Activated T-helper 9 cell treated with anti-CD3 and anti-CD28 coated beads, Interleukin-2, amount 50 U/mL, for 16 hours (primary cell): ENCODE results near the gene FRMPD2.

Experiments used
- DNase-seq: peaks from one replicate; pipeline ENCODE4 v3.0.0-alpha.2; 2020; ENCODE audit warnings: low read depth

The FRMPD2 gene, protein sequence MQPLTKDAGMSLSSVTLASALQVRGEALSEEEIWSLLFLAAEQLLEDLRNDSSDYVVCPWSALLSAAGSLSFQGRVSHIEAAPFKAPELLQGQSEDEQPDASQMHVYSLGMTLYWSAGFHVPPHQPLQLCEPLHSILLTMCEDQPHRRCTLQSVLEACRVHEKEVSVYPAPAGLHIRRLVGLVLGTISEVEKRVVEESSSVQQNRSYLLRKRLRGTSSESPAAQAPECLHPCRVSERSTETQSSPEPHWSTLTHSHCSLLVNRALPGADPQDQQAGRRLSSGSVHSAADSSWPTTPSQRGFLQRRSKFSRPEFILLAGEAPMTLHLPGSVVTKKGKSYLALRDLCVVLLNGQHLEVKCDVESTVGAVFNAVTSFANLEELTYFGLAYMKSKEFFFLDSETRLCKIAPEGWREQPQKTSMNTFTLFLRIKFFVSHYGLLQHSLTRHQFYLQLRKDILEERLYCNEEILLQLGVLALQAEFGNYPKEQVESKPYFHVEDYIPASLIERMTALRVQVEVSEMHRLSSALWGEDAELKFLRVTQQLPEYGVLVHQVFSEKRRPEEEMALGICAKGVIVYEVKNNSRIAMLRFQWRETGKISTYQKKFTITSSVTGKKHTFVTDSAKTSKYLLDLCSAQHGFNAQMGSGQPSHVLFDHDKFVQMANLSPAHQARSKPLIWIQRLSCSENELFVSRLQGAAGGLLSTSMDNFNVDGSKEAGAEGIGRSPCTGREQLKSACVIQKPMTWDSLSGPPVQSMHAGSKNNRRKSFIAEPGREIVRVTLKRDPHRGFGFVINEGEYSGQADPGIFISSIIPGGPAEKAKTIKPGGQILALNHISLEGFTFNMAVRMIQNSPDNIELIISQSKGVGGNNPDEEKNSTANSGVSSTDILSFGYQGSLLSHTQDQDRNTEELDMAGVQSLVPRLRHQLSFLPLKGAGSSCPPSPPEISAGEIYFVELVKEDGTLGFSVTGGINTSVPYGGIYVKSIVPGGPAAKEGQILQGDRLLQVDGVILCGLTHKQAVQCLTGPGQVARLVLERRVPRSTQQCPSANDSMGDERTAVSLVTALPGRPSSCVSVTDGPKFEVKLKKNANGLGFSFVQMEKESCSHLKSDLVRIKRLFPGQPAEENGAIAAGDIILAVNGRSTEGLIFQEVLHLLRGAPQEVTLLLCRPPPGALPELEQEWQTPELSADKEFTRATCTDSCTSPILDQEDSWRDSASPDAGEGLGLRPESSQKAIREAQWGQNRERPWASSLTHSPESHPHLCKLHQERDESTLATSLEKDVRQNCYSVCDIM (N-terminal part only)

DNA sequence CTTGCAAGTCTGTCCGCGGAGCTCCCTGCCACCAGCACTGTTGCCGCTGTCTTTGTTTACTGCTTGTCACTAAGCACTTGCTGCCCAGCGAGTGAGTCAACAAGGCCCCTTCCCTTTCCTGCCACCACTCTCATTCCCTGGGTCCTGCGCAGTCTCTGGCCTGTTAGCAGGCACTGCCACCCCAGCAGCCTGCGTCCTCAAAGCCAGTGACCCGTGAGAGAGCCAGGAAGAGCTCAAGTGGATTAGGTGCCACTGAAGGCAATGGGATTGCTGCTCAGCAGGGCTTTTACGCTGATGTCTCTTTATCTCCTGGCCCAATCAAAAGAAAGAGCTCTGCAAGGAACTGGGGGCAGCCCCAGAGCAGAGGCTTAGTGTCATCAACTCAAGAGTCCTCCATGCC lies at the start of gene FRMPD2:
Gene FRMPD2, minus strand, starts transcription at position 61 of the 400 bp plus-strand sequence. CDS start 129 bp downstream, outside the sequence.
- DNase-seq, result no peak

DNA sequence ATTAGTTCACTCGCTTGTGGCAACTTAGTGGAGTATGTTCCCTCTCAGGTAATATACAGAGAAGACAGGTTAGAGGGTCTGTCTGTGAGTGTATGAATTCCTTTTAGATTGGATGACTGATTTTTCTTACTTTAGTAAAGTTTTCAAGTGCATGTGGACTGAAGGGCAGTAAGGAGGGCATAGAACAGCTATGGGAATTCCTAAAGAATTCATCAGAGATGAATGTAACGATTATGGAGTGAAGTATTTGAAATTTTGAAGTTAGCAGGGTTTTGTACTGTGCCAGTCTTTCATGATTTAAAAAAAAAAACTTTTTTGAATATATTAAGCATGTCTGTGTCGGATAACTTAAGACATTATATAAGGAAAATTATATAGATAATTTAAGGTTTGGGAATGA lies 47.5 kb upstream of the FRMPD2 start:
- no peak for DNase-seq

DNA sequence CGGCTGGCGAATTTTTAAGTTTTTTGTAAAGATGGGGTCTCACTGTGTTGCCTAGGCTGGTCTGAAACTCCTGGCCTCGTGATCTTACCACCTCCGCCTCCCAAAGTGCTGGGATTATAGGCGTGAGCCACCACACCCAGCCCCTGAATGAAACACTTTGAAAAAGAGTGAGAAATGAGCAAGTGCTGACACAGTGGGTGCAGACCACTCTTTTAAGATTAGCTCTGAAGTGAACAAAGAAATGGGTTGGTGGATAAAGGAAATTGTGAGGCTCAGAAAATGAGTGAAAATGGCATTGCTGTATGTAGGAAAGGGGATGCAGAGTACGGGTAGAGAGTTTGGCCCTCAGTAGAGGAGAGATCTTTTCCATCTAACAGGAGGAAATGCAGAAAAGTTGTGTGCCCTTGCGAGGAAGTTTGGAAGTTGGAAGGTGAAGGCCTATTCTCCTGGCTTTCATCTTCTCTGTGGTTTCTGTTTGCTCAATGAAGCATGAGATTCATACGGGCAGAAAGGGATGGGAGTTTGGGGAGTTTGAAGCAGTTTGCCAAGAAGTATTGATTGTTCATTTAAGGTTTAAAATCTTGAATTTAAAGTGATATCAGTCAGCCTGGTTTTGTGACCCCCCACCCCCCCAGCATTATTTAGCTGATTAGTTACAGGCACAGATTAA lies 43.0 kb upstream of the FRMPD2 start:
- no peak for DNase-seq

DNA sequence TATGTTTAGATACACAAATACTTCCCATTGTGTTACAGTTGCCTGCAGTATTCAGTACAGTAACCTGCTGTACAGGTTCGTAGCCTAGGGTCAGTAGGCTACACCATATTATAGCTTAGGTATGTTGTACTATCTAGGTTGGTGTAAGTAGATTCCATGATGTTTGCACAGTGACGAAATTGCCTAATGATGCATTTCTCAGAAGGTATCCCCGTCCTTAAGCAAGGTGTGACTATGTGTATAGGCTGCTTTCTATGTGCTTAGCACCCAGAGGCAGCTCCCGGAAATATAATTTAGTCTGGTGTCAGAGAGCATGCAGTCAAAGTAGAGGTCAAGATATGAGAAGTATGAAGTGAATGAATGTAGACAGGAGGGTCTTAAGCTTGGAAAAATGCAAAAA lies 41.7 kb upstream of the FRMPD2 start:
- no peak for DNase-seq

DNA sequence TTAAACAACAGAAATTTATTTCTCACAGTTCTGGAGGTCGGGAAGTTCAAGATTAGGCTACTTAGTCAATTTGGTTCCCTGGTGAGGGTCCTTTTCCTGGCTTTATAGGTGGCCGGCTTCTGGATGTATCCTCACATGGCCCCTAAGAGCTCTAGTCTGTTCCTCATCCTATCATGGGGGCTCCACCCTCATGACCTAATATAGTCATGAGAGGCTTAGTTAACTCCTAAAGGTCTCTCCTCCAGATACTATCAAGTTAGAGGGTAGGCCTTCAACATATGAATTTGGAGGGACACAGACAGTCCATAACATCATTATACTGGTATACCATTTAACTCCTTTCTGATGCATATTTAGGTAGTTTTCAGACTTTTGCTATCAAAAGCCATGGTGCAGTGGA lies 39.6 kb upstream of the FRMPD2 start:
- no peak for DNase-seq

DNA sequence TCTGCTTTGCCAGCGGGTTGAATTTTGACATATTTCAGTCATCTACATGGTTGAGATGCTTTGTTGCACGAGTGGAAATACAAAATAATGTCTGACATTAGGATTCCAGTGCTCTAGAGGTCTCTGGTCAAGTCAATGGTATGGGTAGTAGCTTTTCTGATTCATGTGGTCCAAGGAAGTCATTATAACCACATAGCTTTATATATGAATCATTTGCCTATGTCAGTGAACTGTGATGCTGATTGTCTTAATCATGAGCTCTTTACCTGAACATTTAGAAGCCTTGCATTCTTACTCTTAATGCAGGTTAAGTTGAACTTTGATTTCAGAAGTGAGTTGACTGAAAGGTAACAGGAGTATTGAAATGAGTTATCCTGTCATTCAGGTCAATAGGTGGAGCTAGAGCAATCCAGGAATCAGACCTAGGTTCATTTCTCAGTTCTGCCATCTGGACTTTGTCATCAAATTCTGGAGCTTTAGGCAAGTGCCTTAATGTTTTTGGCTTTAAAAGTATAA lies 35.3 kb upstream of the FRMPD2 start:
- DNase-seq, result no peak

DNA sequence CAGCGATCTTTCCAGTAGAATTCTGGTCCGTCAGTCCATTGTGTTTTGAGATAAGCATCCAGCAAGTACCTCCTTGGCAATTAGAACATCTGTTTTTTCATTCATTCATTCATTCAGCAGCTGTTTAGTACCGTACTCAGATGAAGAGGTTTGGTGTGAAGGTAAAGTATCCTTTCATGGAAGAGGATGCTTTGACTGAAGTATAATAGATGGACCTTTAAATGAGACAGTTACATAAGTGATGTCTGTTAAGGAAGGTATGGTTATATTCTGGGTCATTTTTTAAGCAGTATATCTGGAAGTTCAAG lies 33.2 kb upstream of the FRMPD2 start:
- DNase-seq, result no peak

DNA sequence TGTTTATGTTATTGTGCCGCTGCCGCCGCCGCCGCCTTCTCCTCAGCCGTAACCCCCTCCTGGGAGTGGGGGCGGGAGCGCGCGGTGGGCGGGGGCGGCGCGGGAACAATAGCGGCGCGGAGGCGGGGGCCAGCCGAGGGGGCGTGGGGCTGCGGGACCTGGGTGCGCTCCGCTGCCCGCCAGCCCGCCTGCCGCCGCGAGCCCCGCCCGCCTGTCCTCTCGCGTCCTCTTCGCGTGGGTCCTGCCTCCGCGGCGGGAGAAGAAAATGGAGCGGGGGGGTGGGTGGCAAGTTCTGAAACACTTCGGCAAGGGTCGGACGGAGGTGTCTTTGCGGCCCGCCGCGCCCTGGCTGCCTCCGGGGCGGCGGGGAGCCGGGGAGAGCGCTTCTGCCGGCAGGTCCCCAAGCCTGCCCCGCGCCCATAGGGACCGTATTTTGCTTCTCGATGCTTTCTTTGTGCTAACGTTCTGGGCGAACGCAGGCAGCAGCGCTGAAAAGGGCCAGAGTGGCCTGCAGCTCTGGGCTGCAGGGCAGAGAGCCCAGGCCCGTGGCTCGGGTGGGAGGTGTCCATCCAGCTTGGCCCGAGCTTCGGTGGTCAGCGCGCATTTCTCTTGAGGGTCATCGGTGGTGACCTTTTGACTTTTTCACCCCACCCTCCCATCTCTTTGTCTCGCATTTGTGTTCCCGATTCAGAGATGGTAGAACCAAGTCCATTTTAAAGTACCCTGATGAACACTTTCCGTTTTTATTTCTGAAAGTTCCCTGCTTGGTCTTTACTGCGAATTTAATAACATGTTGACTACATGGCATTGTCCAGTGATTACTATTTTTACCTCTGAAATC lies 32.6 kb upstream of the FRMPD2 start:
- DNase-seq, result peak; percentile 62

DNA sequence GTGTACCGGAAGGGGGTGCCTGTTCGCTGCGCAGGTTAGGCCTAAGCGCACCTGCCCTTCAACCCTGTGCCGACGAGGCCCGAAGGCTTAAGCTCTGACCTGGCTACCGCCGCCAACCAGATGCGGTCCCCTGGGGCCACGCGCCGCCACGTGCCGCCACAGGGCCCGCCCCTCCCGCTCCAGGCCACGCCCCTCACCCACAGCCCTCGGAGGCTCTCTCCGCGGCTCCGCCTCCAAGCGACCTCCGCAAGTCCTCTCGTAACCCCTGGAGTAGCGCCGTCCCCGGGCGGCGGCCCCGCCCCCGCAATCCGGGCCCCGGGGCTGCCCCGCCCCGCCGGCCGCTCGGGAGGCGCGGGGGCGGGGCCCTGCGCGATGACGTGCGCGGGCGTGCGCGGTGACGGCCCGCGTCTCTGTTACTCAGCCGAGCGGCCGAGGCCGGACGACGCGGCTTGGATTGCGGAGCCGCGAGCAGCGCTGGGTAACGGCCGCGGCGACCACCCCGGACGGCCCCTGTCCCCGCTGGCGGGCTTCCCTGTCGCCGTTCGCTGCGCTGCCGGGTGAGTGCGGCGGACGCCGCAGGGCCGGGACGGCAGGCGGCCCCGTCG lies 31.9 kb upstream of the FRMPD2 start, which contains the start of gene MAPK8:
Gene MAPK8, plus strand, starts transcription at position 413 of the 605 bp plus-strand sequence. CDS start 94,984 bp downstream, outside the sequence.
- DNase-seq, result peak; percentile 91

DNA sequence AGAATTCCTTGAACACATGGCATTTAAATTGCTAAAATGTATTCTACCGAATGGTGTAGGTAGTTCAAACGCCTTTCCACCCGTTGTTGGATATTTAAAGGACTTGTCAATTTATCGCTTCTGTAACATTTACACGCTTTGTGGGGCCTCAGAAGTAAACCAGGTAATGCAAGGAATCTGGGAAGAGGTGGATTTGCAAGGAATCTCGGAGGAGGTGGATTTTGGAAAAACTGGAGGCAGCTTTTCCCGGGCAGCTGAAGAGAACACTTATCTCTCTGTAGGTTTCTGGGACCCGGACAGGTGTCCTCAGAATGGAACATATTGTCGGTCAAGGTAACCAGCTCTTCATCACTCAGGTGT lies 31.4 kb upstream of the FRMPD2 start:
- DNase-seq, result no peak

DNA sequence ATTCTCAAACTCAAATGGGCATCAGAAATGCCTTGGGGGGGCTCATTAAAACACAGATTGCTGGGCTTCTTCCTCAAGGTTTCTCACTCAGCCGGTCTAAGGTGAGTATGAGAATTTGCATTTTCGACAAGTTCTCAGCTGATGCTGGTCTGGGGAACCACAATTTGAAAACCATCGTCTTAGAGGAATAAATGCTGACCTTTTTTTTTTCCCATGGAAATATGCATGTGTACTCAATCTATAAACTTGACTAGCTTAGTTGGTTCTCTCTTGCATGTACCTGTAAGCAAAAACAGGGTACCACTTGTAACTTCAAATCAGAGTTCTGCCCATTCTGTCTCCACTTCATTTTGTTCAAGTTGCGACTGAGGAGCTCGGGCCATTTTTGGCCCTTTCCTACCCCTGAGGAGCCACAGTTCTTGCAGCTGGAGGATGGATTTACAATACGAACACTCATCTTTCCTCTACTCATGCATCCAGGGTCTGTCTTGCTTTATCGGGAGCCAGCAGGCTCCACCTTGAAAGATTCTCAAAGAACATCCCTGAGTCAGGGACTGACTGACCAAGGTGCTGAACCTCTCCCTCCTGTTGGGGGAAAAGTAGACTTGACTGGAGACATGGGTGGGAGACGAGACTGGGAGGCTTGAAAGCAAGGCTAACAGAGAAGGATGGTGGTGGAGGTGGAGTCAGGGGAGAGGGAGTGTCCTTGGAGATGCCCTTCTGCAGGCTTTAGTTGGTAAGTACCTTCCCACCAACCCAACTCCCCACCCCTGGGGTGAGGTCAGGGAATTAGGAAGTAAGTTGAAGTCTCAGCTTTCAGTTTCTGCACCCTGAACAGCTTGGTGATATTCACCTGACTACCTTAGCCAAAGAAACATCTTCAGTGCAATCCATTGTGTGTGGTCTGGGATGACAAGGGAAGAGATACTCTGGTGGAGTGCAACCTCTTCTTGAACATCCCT lies 28.3 kb upstream of the FRMPD2 start:
- no peak for DNase-seq

DNA sequence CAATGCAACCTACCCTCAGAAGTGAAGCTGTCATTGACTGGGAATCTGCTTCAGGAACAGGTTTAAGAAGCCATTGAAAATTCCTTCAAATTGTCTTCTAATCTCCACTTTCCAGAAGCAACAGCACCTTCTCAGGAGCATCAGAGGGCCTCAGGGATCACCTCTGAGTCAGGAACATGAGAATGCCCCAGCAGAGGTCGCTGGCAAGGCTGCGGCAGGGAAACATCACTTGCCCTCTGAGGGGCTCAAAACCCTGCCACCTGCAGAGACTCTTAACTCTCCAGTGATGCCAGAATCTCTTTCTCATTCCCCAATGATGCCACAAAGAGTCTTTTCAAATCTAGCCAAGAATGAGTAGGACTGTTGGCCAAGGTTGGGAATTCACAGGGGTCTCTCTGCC lies 26.1 kb upstream of the FRMPD2 start:
- DNase-seq, result no peak

DNA sequence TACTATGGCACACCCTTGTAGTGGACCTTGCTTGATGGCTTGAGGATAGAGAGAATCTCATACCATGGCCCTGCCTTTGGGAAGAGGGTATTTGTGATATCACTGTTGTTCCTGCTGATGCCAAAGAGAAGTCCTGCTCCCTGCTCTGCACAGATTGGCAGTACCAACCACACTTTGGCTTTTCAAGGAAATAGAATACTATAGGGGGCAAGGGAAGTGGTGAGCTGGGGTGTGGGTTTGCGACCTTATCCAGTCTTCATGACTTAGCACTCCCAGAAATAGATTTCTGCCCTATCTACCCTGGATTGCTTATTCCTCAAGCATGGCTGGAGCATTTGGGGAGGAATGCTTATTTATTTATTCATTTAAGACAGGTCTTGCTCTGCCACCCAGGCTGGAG lies 25.2 kb upstream of the FRMPD2 start:
- no peak for DNase-seq

DNA sequence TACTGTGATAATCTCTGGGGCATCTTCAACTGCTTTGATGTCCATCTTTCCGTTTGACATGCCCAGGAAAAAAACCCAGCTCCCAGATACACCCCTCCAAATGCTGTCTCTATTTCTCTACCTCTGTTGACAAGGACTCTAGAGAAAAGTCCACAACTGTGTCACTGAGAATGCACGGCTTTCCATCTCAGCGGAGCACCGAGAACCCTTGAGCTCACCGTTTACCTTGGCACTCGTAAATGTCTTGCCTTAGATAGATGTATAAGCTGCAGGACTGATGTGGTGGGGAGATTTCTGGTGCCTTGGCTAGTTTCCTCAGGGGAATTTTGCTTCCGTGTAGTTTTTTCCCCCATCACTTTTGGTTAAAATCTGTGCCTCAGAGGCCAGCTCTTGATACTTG lies 24.6 kb upstream of the FRMPD2 start:
- no peak for DNase-seq

DNA sequence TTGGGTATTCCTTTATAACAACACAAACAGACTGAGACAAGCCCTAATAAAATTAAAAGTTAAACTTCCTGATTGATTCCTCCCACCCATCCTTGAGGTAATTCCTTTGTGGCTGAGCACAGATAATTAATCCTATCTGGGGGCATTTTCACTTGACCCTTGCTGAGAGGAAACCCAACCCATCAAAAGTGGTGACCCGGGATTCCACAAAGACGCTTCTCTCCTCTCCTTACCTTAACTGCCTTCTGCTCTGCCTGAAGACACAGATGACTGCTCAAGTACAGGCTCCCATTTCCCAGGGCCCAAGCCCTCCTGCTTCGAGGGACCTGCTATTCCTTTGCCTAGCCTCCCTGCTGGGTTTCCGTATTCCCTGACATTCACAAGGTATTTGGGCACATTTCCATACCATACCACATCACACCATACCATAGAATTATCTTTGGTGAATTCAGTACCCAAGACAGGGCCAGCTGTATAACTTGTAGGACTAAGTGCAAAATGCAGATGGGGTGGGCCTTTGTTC lies 22.1 kb upstream of the FRMPD2 start:
- DNase-seq, result no peak

DNA sequence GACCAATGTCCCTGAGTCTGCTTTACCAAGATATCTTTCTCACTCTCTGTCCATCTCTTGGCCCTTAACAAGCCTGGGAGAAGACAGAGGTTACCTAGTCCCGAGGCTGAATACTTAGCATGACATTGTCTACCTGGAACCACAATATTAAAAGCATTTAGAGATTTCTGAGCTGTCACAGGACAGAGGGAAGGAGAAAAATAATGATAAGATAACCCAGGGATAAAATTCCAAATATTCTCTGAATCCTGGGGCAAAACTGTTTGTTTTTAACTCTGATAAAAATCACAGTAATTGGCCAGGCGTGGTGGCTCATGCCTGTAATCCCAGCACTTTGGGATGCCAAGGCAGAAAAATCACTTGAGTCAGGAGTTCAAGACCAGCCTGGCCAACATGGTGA lies 19.9 kb upstream of the FRMPD2 start:
- no peak for DNase-seq

DNA sequence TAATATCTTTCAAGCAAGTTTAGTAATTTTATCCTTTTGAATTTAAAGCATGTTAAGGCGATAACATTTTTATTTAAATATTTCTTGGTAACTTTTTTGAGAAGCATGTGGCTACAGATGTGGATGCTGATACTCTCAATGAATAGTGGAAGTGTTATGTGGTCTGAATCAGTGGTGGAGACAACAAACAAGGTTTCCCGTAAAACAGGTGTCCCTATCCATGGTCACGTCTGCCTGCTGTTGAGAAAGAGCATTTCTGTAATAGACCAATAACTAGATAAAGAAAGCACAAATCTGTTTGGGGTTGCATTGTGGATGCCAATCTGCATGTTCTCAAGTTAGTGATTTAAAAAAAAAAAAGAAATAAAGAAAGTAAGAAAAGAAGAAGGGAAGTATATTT lies 18.1 kb upstream of the FRMPD2 start:
- no peak for DNase-seq

DNA sequence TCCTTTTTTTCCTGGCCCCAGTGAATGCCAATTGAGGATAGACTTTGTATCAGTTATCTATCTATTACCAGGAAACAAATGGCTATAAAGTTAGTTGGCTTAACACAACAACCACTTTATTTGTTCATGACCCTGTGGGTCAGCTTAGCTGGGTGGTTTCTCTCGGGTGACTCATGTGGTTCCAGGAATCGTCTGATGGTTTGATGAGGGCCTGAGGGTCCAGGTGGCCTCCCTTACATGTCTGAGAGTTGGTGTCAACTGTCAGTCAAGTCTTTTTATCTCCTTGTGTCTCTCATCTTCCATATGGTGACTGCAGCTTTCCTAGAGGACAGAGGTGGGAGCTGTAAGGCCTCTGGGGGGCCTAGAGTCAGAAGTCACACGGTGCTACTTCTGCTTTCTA lies 16.7 kb upstream of the FRMPD2 start:
- DNase-seq, result no peak

DNA sequence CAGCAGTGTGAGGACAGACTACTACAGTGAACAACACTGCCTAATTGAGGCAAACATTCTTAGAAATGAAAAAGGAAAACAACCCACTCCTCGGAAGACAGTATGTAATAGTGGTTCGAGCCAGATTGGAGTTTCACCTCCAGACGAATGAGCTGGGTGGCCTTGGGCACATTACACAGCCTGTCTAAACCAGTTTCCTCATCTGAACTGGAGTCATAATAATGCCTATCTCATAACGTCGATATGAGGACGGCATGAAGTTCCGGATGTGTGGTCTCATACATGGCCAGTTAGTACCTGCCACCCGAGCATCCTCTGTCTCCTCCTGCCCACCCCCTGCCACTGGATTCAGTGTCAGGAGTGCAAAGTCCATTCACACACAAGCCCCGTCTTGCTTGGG lies 15.8 kb upstream of the FRMPD2 start:
- no peak for DNase-seq
